NOMO-1 treated with DMSO at 0.1 percent for 48 hours (cell line): ENCODE data around the gene ATXN1.
"Not testable (repeated sequence)": the region's sequence is repeated elsewhere in the genome, so short reads cannot be mapped to it uniquely, and the experiment has no call there.

Experiments
- DNase-seq: peaks from one replicate; lab custom pipeline; 2025; ENCODE audit not compliant: unreplicated experiment; lab: John Stamatoyannopoulos, UW

The ATXN1 gene

GRCh38 chr6:16760516-16761470 lies at the start of gene ATXN1:
Gene ATXN1, minus strand, starts transcription at chr6:16761460.
- DNase-seq: no peak

- no peak for DNase-seq
These were observed 49.2 kb upstream of the ATXN1 start for GRCh38 chr6:16810411-16810810.

- DNase-seq: no peak
These were observed 48.6 kb upstream of the ATXN1 start for GRCh38 chr6:16809753-16810358.

GRCh38 chr6:16807956-16808355 lies 46.7 kb upstream of the ATXN1 start:
- DNase-seq: no peak

GRCh38 chr6:16806363-16806762 lies 45.1 kb upstream of the ATXN1 start:
- no peak for DNase-seq

DNA sequence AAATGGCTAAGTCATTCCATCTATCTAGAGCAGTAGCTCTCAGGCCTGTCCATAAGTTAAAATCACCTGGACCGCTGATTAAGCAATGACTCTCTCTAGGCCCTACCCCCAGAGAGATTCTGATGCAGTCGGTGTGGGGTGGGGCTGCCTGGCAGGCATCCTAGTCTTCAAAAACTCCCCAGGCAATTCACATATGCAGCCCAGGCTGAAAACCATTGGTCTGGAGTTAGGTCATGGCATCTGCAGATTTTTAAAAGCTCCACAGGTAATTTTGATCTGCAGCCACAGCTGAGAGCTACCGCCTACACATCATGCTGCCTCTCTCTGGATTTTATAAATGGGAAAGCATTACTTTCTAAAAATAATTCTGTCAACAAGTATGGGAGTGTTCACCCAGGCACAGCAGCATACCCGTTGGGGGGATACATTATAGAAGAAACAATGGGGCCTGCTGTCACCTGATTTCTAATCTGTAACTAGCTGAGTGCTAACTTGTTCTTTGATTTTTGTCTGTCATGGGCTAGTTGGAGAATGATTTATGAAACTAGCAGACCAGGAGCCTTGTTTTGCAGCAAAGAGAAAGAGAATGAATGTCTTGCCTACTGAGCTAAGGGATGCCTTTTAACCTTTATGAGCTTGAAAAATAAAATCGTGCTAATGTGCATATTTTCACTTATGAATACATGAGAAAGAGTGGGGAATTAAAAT lies 44.1 kb upstream of the ATXN1 start:
- DNase-seq: no peak

- peak; percentile 81 for DNase-seq
These were observed 43.4 kb upstream of the ATXN1 start for GRCh38 chr6:16804546-16805242.

GRCh38 chr6:16803294-16804200 lies 42.3 kb upstream of the ATXN1 start:
- no peak for DNase-seq

DNA sequence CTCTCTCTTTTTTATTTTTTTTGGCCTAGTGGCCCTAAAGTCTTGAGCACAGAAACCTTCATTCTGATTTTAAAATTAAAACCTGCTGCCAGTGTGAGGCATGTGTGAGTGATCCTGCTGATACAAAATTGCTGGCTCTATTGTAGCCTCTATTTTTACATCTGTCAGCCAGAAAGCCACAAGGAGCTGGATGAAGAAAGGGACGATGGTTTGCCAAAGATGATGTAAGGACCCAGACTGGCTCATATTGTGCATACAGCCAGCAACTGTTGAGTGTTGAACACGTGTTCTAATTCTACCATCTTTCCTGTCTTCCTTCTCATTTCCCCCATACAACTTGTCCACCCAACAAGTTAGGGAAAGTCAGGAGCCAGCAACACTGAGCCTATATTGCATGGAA lies 40.8 kb upstream of the ATXN1 start:
- DNase-seq: no peak

DNA sequence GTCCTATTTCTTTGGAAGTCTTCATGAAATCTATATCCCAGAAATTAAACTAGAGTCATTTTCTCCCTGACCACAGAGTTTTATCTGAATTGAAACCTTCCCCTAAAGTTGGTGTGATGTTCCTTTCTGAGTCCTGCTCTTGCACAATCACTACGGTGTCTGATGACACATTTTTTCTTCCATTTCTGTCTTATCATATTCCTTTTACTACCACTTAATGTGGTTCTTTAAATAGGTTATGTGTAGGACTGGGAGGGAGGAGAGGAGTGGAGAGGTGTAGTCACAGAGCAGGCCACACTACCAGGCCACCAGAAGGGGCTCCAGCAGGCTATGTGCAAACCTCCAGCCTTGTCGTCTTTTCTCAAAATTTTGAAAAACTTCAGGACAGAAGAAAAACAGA lies 39.7 kb upstream of the ATXN1 start:
- DNase-seq: peak; percentile 70

- DNase-seq: no peak
These were observed 39.1 kb upstream of the ATXN1 start for GRCh38 chr6:16800341-16800740.

GRCh38 chr6:16799279-16800193 lies 38.3 kb upstream of the ATXN1 start:
- no peak for DNase-seq

- DNase-seq: no peak
These were observed 32.7 kb upstream of the ATXN1 start for GRCh38 chr6:16793828-16794412.

DNA sequence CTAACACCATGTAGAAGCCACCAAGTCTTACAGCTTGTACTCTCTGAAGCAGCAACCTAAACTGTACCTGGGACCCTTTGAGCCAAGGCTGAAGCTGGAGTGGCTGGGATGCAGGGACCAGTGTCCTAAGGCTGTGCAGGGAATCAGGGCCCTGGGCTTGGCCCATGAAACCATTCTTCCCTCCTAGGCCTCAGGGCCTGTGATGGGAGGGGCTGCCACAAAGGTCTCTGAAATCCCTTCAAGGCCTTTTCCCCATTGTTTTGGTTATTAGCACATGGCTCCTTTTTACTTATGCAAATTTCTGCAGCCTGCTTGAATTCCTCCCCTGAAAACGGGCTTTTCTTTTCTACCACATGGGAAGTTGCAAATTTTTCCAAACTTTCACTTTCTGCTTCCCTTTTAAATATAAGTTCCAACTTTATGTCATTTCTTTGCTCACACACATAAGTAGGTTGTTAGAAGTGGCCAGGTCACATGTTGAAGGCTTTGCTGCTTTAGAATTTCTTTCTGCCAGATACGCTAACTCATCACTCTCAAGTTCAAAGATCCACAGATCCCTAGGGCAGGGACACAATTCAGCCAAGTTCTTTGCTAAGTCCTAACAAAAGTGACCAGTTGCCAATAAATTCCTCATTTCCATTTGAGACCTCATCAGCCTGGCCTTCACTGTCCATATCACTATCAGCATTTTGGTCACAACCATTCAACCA lies 28.2 kb upstream of the ATXN1 start:
- no peak for DNase-seq

- no peak for DNase-seq
These were observed 25.9 kb upstream of the ATXN1 start for GRCh38 chr6:16787128-16787682.

DNA sequence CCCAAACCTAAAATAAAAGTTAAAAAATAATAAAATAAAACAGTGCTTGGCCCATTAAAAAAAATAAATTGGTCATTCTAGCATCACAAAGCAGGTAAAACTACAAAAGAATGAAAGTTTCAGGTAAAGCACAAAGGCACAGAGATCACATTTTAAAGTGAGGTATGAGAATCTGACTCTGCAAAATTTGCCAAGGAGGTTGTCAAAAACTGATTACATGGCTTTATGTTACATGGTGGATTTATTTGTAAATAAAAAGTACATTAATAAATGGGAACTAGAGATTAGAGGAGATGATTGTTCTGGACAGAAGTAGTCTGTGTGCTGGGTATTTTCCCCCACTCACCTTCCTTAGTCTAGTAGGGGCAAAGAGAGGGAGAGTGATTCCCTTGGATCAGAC lies 24.2 kb upstream of the ATXN1 start:
- no peak for DNase-seq

GRCh38 chr6:16784957-16785356 lies 23.7 kb upstream of the ATXN1 start:
- not testable (repeated sequence) for DNase-seq
